Vagina (tissue), 2 donors: Measurements from ENCODE around the gene TRIM72.

Source experiments
- CTCF ChIP-seq, 3 experiments: fragments of 450-650 bp in 2 of 3; fragments of 200-600 bp in 1 of 3; sonication (generic) in 1 of 3; IDR thresholded peaks; one replicate each; pipeline ENCODE4 v1.5.1; 2017 to 2019; ENCODE audit warnings: antibody characterized with exemption in 3 of 3, mild to moderate bottlenecking in 2 of 3, moderate library complexity in 2 of 3
- POLR2A ChIP-seq, 2 donors: fragments of 450-650 bp; IDR thresholded peaks; one replicate each; pipeline ENCODE4 v1.6.1; 2017; ENCODE audit warnings: antibody characterized with exemption in 2 of 2, mild to moderate bottlenecking in 2 of 2, moderate library complexity in 2 of 2
- POLR2AphosphoS5 ChIP-seq, 2 donors: sonication (generic); formaldehyde crosslinking; IDR thresholded peaks; one replicate each; pipeline ENCODE4 v1.9.0; 2017; ENCODE audit warnings: antibody characterized with exemption in 2 of 2, mild to moderate bottlenecking in 2 of 2, low read depth in 1 of 2; ENCODE audit not compliant: insufficient read depth in 1 of 2

- TF ChIP-seq POLR2AphosphoS5 (IDR thresholded peaks at IDR 0.05; ENCODE audit: insufficient read depth in 1 of 2, low read depth in 1 of 2): no peak
- no peak for TF ChIP-seq CTCF (IDR thresholded peaks at IDR 0.05)
- TF ChIP-seq POLR2A (IDR thresholded peaks at IDR 0.05): no peak
These were observed 30.2 kb upstream of the TRIM72 start for GRCh38 chr16:31183432-31184428.
